ENCODE measurements around the gene LBHD1. TPM values are rescaled to one million over a fixed set of nuclear protein-coding genes. Genes with fewer than 3 reads are reported as not detected.

The LBHD1 gene
- total RNA-seq = 10 to 100 TPM; 12.0 to 12.9 TPM

GRCh38 chr11:62671608-62672389, at the start of gene LBHD1, which contains the start of gene UQCC3:
LBHD1 (minus strand) TSS chr11:62672267; CDS start chr11:62670031, 2,236 bp downstream.
UQCC3 (plus strand) TSS chr11:62671673; CDS start chr11:62671746, 73 bp downstream.
- DNase-seq = peak; percentile 96
- H3K4me3 Mint-ChIP-seq = peak within 1 kb of the TSS; percentile 91
- peak; percentile 91 for ATAC-seq
- no peaks in the 10 kb centered on the region for H3K27me3 Mint-ChIP-seq
- no peak for TF ChIP-seq CTCF (IDR thresholded peaks at IDR 0.05)
- CTCF ChIA-PET = interaction anchor here (0.7 to 3.9 kb wide), 12 partner anchors 9 to 247 kb away, joined by 3 to 19 read pairs (median 3); partner anchors contain the start of gene TUT1
- peaks cover 64% of the 10 kb centered on the region for H3K36me3 Mint-ChIP-seq (ENCODE audit: low read depth)
- intact Hi-C loops (cut with micrococcal nuclease) = no loop called here
- POLR2A ChIA-PET = interaction anchor here (0.8 to 21.7 kb wide), 35 partner anchors 8 to 269 kb away, joined by 3 to 263 read pairs (median 5); partner anchors contain the start of genes B3GAT3, BSCL2, EEF1G and GANAB
- H3K4me1 Mint-ChIP-seq (ENCODE audit: low read depth) = peaks cover 41% of the 10 kb centered on the region
- H3K9me3 Mint-ChIP-seq = no peaks in the 10 kb centered on the region
- H3K27ac Mint-ChIP-seq = peak within 1 kb of the TSS; percentile 98

GRCh38 chr11:62719302-62719978, 47.4 kb upstream of the LBHD1 start:
- Mint-ChIP-seq H3K27me3 (no peaks in the 10 kb centered on the region), H3K27ac (peak overlapping the region; percentile 62), H3K36me3 (ENCODE audit: low read depth) (peaks cover 85% of the 10 kb centered on the region), H3K9me3 (no peaks in the 10 kb centered on the region), H3K4me3 (no peak overlapping the region), H3K4me1 (ENCODE audit: low read depth) (peaks cover 53% of the 10 kb centered on the region)
- TF ChIP-seq CTCF (IDR thresholded peaks at IDR 0.05) = no peak
- DNase-seq (no peak), ATAC-seq (peak; percentile 13)
- CTCF ChIA-PET = interaction anchor here (1.2 kb wide), 1 partner anchor 10 kb away, joined by 3 read pairs; no protein-coding TSS in a partner anchor
- intact Hi-C loops (cut with micrococcal nuclease) = no loop called here
- POLR2A ChIA-PET = interaction anchor here (0.6 to 1.6 kb wide), 4 partner anchors 11 to 122 kb away, joined by 3 read pairs; partner anchors contain the start of gene UBXN1

GRCh38 chr11:62716816-62717215, 44.7 kb upstream of the LBHD1 start:
- DNase-seq (no peak), ATAC-seq (no peak)
- TF ChIP-seq CTCF (IDR thresholded peaks at IDR 0.05) = no peak
- POLR2A ChIA-PET = interaction anchor here (0.7 to 4.3 kb wide), 6 partner anchors 9 to 140 kb away, joined by 3 to 39 read pairs (median 4); partner anchors contain the start of genes HNRNPUL2 and TTC9C
- Mint-ChIP-seq H3K27me3 (no peaks in the 10 kb centered on the region), H3K27ac (peak overlapping the region; percentile 17), H3K4me1 (ENCODE audit: low read depth) (peaks cover 54% of the 10 kb centered on the region), H3K36me3 (ENCODE audit: low read depth) (peaks cover 80% of the 10 kb centered on the region), H3K9me3 (no peaks in the 10 kb centered on the region), H3K4me3 (no peak overlapping the region)
- intact Hi-C loops (cut with micrococcal nuclease) = no loop called here
- CTCF ChIA-PET = interaction anchor here (1.3 to 2.2 kb wide), 2 partner anchors 22 to 37 kb away, joined by 3 to 6 read pairs; no protein-coding TSS in a partner anchor

- peaks cover 74% of the 10 kb centered on the region for H3K36me3 Mint-ChIP-seq (ENCODE audit: low read depth)
- H3K4me3 Mint-ChIP-seq = no peak overlapping the region
- peaks cover 55% of the 10 kb centered on the region for H3K4me1 Mint-ChIP-seq (ENCODE audit: low read depth)
- intact Hi-C loops (cut with micrococcal nuclease) = no loop called here
- H3K9me3 Mint-ChIP-seq = no peaks in the 10 kb centered on the region
- ChIA-PET CTCF (interaction anchor here (1.3 to 2.2 kb wide), 3 partner anchors 8 to 36 kb away, joined by 3 to 6 read pairs (median 5); no protein-coding TSS in a partner anchor), POLR2A (interaction anchor here (0.8 to 4.3 kb wide), 7 partner anchors 10 to 140 kb away, joined by 3 to 39 read pairs (median 4); partner anchors contain the start of genes HNRNPUL2 and TTC9C)
- H3K27ac Mint-ChIP-seq = peak overlapping the region; percentile 30
- no peaks in the 10 kb centered on the region for H3K27me3 Mint-ChIP-seq
- ATAC-seq = no peak
- no peak for DNase-seq
- no peak for TF ChIP-seq CTCF (IDR thresholded peaks at IDR 0.05)
Observed at GRCh38 chr11:62716206-62716605, 44.1 kb upstream of the LBHD1 start.

Data from activated CD8-positive, alpha-beta T cell treated with anti-CD3 and anti-CD28 coated beads for 36 hours (primary cell).